Heart left ventricle (tissue), 16 donors: ENCODE measurements around the gene PMEPA1. TPM values are rescaled to one million over a fixed set of nuclear protein-coding genes. Genes with fewer than 3 reads are reported as not detected.

ENCODE experiments used
- ATAC-seq, 4 donors: fragments of 200-7000 bp; cut with Tn5 transposase; one replicate each; pipeline ENCODE4 v1.9.1; 2020 to 2022; ENCODE audit warnings: moderate library complexity in 4 of 4, mild to moderate bottlenecking in 3 of 4, moderate number of reproducible peaks in 1 of 4
- DNase-seq, 5 donors: peaks; one replicate each; pipeline ENCODE4 v3.0.0-alpha.2; 2020
- H3K27ac ChIP-seq, 12 donors: fragments of 200-600 bp; sonication (generic) in 4 of 12; one replicate each; pipeline versions ENCODE4 v1.5.0 to v1.8.0; 2016 to 2022; ENCODE audit warnings: mild to moderate bottlenecking in 2 of 12
- H3K27me3 ChIP-seq, 9 donors: fragments of 200-600 bp; sonication (generic) in 2 of 9; one replicate each; pipeline versions ENCODE4 v1.5.1 to v1.8.0; 2016 to 2022; ENCODE audit warnings: mild to moderate bottlenecking in 3 of 9
- H3K36me3 ChIP-seq, 9 donors: fragments of 200-600 bp; sonication (generic) in 2 of 9; one replicate each; pipeline versions ENCODE4 v1.5.0 to v1.8.0; 2018 to 2022; ENCODE audit warnings: mild to moderate bottlenecking in 2 of 9
- H3K4me1 ChIP-seq, 12 donors: fragments of 200-600 bp; sonication (generic) in 4 of 12; one replicate each; pipeline versions ENCODE4 v1.5.0 to v1.8.0; 2016 to 2022; ENCODE audit warnings: mild to moderate bottlenecking in 3 of 12
- H3K4me3 ChIP-seq, 12 donors: fragments of 200-600 bp; sonication (generic) in 4 of 12; one replicate each; pipeline versions ENCODE4 v1.5.0 to v1.8.0; 2017 to 2022; ENCODE audit warnings: mild to moderate bottlenecking in 9 of 12, moderate library complexity in 4 of 12
- H3K9me3 ChIP-seq, 12 donors: fragments of 200-600 bp; sonication (generic) in 4 of 12; one replicate each; pipeline versions ENCODE4 v1.5.0 to v1.8.0; 2016 to 2022; ENCODE audit warnings: mild to moderate bottlenecking in 1 of 12
- POLR2A ChIP-seq, 2 donors: fragments of 450-650 bp; IDR thresholded peaks; one replicate each; pipeline ENCODE4 v1.6.1; 2017; ENCODE audit warnings: antibody characterized with exemption in 2 of 2, mild to moderate bottlenecking in 2 of 2, moderate library complexity in 2 of 2
- WGBS, 4 donors: extraction: QIAGEN DNeasy Blood & Tissue Kit in 2 of 4; methylation state at CpG; one replicate each; pipeline versions ENCODE4 v1.1.5 to v1.1.7; 2013 to 2018; 5-methylcytosine and 5-hydroxymethylcytosine counted together
- intact Hi-C, 10 donors: fragments of 100-400 bp; cut with DNase I; formaldehyde crosslinking; loops; one replicate each; pipeline versions ENCODE4 v1.11.1 to v1.14.2; 2022
- polyA plus RNA-seq, 2 donors: library from polyadenylated mRNA; stranded (reverse); fragments of 200-250 nt; gene quantifications; one replicate each; pipeline ENCODE4 v1.2.3, GENCODE V29; 2013
- total RNA-seq, 9 donors: library from RNA; depleted of rRNA in 2 of 9; stranded (reverse); fragments of >200 nt in 2 of 9; fragmentation: NEBNext Ultra II Directional in 3 of 9; extraction: Animal tissue kit (Norgen Biotek cat#: 25700) in 3 of 9; gene quantifications; one replicate each; pipeline versions ENCODE4 v1.1.0 to v1.2.4, GENCODE V29; 2016 to 2023
- TF ChIP-seq, protein P1 (sequence below), 12 donors: fragments of 200-600 bp; sonication (generic) in 4 of 12; IDR thresholded peaks; one replicate each; pipeline versions ENCODE4 v1.5.0 to v1.8.0; 2018 to 2022; ENCODE audit warnings: antibody characterized with exemption in 12 of 12, mild to moderate bottlenecking in 5 of 12
- donor health status: ischemic (EF 13 %, LVEDD 7.1; RV severe dilation, severe dysfunction).
- donor health status: healthy with polysubstance abuse.
- donor health status: DM: no; HTN: yes; CAD: no.
- donor health status: DM: no; HTN: no; CAD: no.
- donor health status: ischemic (EF 25% LVEDD 6.9; RV normal size, moderate dysfunction).
- donor health status: ischemic (EF 25% LVEDD 5.7; RV mildly dilated, moderate dysfunction).
- donor health status: healthy.
- donor health status: DM: yes; HTN: yes; CAD: no.
- donor health status: ischemic (EF 35%, LVEDD 5.7; RV mildly dilated, moderate dysfunction).
- donor health status: nonischemic (EF 11% LVEDD 7.7; RV severe dilation, severe dysfunction).
- donor health status: DM: yes; HTN: yes; CAD: no.
- donor health status: PGD.
- donor health status: ischemic (EF 29% LVEDD 5.4; RV normal size, mild dysfunction).
- donor health status: nonischemic (EF 23%, LVEDD 6.1; RV moderate dilation, normal function).

Gene PMEPA1
- total and polyA plus RNA-seq, 11 donors: 12.6 to 115 (median 30.0) TPM

- Histone ChIP-seq H3K4me3 (no peak overlapping the region), H3K9me3 (no peaks in the 10 kb centered on the region), H3K27ac (no peak overlapping the region), H3K27me3 (no peaks in the 10 kb centered on the region), H3K4me1 (peaks cover 0 to 36% (median 6%) of the 10 kb centered on the region in 12 donors), H3K36me3 (peaks cover 0 to 38% (median 16%) of the 10 kb centered on the region in 9 donors)
- DNase-seq (peak; percentile 2 to 41 (median 20)), ATAC-seq (no peak)
- intact Hi-C loops: loop anchor here in 7 of 10 donors (5.0 to 10.0 kb wide), 8 partner anchors 48 to 516 kb away; no protein-coding TSS in a partner anchor
- 87 to 90% (median 88%) methylated on average over 20 to 25 of the region's 25 CpGs for WGBS, 4 donors
- TF ChIP-seq POLR2A (IDR thresholded peaks at IDR 0.05): no peak
- TF ChIP-seq, protein P1, sequence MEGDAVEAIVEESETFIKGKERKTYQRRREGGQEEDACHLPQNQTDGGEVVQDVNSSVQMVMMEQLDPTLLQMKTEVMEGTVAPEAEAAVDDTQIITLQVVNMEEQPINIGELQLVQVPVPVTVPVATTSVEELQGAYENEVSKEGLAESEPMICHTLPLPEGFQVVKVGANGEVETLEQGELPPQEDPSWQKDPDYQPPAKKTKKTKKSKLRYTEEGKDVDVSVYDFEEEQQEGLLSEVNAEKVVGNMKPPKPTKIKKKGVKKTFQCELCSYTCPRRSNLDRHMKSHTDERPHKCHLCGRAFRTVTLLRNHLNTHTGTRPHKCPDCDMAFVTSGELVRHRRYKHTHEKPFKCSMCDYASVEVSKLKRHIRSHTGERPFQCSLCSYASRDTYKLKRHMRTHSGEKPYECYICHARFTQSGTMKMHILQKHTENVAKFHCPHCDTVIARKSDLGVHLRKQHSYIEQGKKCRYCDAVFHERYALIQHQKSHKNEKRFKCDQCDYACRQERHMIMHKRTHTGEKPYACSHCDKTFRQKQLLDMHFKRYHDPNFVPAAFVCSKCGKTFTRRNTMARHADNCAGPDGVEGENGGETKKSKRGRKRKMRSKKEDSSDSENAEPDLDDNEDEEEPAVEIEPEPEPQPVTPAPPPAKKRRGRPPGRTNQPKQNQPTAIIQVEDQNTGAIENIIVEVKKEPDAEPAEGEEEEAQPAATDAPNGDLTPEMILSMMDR (IDR thresholded peaks at IDR 0.05): no peak
Measured at GRCh38 chr20:57658833-57659516, 50.8 kb downstream of the PMEPA1 start.

DNA sequence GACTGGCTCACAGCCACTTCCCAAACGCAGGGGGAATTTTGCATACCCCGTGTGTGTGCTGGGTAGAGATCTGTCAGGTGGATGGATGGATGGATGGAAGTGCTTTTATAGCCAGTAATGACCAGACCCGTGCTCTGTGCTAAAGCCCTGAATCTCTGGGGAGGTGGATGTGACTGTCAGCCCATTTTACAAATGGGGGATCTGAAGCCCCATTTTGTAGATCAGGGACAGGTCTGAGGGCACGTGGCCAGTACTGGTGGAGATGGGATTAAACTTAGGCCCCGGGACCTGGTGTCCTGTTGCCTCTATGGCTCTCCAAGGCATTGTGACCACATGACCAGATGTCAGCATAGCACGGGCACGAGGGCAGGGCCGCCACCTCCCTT is 51.4 kb downstream of the PMEPA1 start:
- TF ChIP-seq POLR2A (IDR thresholded peaks at IDR 0.05): no peak
- TF ChIP-seq, protein P1 (IDR thresholded peaks at IDR 0.05): no peak
- peaks cover 0 to 43% (median 18%) of the 10 kb centered on the region in 9 donors for H3K36me3 ChIP-seq

DNA sequence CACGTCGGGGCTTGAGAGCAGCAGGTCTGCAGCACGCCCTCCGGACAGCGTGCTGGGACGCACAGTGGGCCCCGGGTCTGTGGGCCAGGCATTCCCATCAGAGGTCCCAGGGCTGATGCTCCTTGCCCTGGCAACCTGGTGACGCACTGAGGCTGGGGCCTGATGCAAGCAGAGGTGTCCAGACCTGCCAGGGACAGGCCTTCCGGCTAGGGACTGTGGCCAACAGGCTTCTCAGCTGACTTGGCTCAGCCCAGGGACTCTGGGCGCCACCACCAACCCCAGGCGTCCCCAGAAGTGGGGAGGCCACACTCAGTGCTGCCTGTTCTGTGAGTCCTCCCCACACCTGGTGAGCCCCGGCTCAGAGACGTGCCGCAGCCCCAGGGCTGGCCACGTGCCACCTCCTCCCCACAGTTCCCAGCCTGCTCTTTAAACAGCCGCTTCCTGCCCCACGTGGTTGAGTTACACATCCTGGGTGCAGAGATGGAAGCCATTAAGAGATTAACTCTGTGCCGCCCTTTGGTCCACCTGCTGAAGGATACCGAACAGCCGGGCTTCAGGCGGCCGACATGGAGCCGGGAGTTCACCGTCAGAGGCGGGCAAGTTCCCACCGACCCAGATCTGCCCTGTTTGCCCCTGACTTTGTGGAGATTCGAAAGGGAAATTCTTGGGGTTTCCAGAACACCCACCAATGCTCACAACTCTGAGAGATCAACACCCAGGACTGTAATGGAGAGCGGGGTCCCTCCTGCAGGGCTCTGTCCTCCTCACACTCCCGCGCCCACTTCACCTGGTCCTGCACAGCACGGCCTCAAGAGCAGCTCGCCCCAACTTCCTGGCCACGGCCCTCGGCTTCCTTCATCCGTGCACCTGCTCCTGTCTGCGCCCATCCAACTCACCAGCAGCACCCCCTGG is 52.0 kb downstream of the PMEPA1 start:
- intact Hi-C loops: loop anchor here in 7 of 10 donors (2.0 to 10.0 kb wide), 9 partner anchors 50 to 521 kb away; no protein-coding TSS in a partner anchor
- peak; percentile 76 to 91 (median 88) for ATAC-seq
- 67 to 75% (median 70%) methylated on average over 30 to 36 of the region's 36 CpGs for whole genome bisulfite sequencing, 4 donors

More for the DNA sequence above, 51.4 kb downstream of the PMEPA1 start:
- Histone ChIP-seq H3K4me3 (no peak overlapping the region), H3K9me3 (no peaks in the 10 kb centered on the region), H3K27me3 (no peaks in the 10 kb centered on the region), H3K27ac (no peak overlapping the region), H3K4me1 (peaks cover 0 to 36% (median 6%) of the 10 kb centered on the region in 12 donors)
- DNase-seq (peak in 2 of 5 donors; percentile 4 to 14), ATAC-seq (no peak)
- intact Hi-C loops: loop anchor here in 7 of 10 donors (5.0 to 10.0 kb wide), 8 partner anchors 49 to 516 kb away; no protein-coding TSS in a partner anchor
- 73 to 86% (median 82%) methylated on average over 5 to 8 of the region's 8 CpGs for WGBS, 4 donors

More for the DNA sequence above, 52.0 kb downstream of the PMEPA1 start:
- H3K36me3 ChIP-seq: peaks cover 0 to 50% (median 23%) of the 10 kb centered on the region in 9 donors
- H3K27ac ChIP-seq: peak overlapping the region in 6 of 12 donors; percentile 27 to 59 (median 32)
- H3K27me3 ChIP-seq: no peaks in the 10 kb centered on the region
- peak; percentile 58 to 85 (median 70) for DNase-seq
- H3K4me1 ChIP-seq: peaks cover 0 to 30% (median 6%) of the 10 kb centered on the region in 12 donors
- TF ChIP-seq, protein P1 (IDR thresholded peaks at IDR 0.05): no peak
- TF ChIP-seq POLR2A (IDR thresholded peaks at IDR 0.05): no peak
- H3K4me3 ChIP-seq: no peak overlapping the region
- H3K9me3 ChIP-seq: no peaks in the 10 kb centered on the region
